SK-N-SH (cell line): ENCODE data around the gene NAPA. TPM values are rescaled to one million over a fixed set of nuclear protein-coding genes. Genes with fewer than 3 reads are reported as not detected.

Experiments
- CTCF ChIA-PET: fragments of 300-600, 350-600 bp; formaldehyde crosslinking; extraction: SDS; loops from one replicate; lab custom pipeline; 2021; lab: Yijun Ruan, JAX
- POLR2A ChIA-PET: fragments of 350-600 bp; sonication (Branson Sonifier 250); formaldehyde crosslinking; extraction: SDS; loops from one replicate; lab custom pipeline; 2020; ENCODE audit warnings: antibody characterized with exemption, inconsistent platforms; lab: Yijun Ruan, JAX
- DNase-seq: peaks from one replicate; pipeline ENCODE4 v3.0.0; 2012
- H2AFZ ChIP-seq: fragments of 200-600 bp; sonication (generic); 2 replicates; pipeline ENCODE4 v1.8.1; 2016; ENCODE audit warnings: antibody characterized with exemption, mild to moderate bottlenecking, low read depth
- H3F3A ChIP-seq: fragments of 200-600 bp; sonication (generic); replicated peaks from 2 replicates; pipeline ENCODE3; 2016; ENCODE audit warnings: antibody characterized with exemption, mild to moderate bottlenecking; ENCODE audit not compliant: insufficient read depth
- H3K27ac ChIP-seq, 2 experiments: fragments of 200-500 bp in 1 of 2; fragments of 200-600 bp in 1 of 2; sonication (Bioruptor generic) in 1 of 2; sonication (generic), shearing (Covaris generic) in 1 of 2; 2 replicates each; pipeline versions ENCODE4 v1.5.1 to v1.6.1; 2014 to 2016; ENCODE audit warnings: low read depth in 2 of 2, inconsistent platforms in 1 of 2, low read length in 1 of 2, mild to moderate bottlenecking in 1 of 2, mixed read lengths in 1 of 2
- H3K27me3 ChIP-seq: fragments of 200-600 bp; sonication (generic), shearing (Covaris generic); 2 replicates; pipeline ENCODE4 v1.6.1; 2016; ENCODE audit warnings: mixed run types; ENCODE audit not compliant: insufficient read depth
- H3K36me3 ChIP-seq, 2 experiments: fragments of 200-500 bp in 1 of 2; fragments of 200-600 bp in 1 of 2; sonication (Bioruptor generic) in 1 of 2; sonication (generic) in 1 of 2; replicated peaks in 1 of 2; 2 replicates each; pipeline versions ENCODE3 to v1.5.1; 2014 to 2016; ENCODE audit warnings: low read length in 1 of 2, mild to moderate bottlenecking in 1 of 2; ENCODE audit not compliant: insufficient read depth in 2 of 2, control insufficient read depth in 1 of 2
- H3K4me1 ChIP-seq, 2 experiments: fragments of 200-500 bp in 1 of 2; fragments of 200-600 bp in 1 of 2; sonication (Bioruptor generic) in 1 of 2; sonication (generic), shearing (Covaris generic) in 1 of 2; 2 replicates each; pipeline versions ENCODE4 v1.5.1 to v1.6.1; 2014 to 2016; ENCODE audit warnings: low read depth in 1 of 2, low read length in 1 of 2, mixed run types in 1 of 2; ENCODE audit not compliant: insufficient read depth in 2 of 2, control insufficient read depth in 1 of 2
- H3K4me2 ChIP-seq: fragments of 200-600 bp; sonication (generic), shearing (Covaris generic); 2 replicates; pipeline ENCODE4 v1.6.1; 2017; ENCODE audit warnings: mixed run types
- H3K4me3 ChIP-seq, 2 experiments: fragments of 200-500 bp in 1 of 2; fragments of 200-600 bp in 1 of 2; sonication (Bioruptor generic) in 1 of 2; sonication (generic), shearing (Covaris generic) in 1 of 2; 2 replicates each; pipeline versions ENCODE4 v1.5.1 to v1.8.1; 2014 to 2016; ENCODE audit warnings: low read depth in 2 of 2, inconsistent platforms in 1 of 2, low read length in 1 of 2, mild to moderate bottlenecking in 1 of 2, mixed read lengths in 1 of 2, moderate library complexity in 1 of 2
- H3K79me2 ChIP-seq: fragments of 200-600 bp; sonication (generic); 2 replicates; pipeline ENCODE4 v1.8.1; 2017; ENCODE audit warnings: mild to moderate bottlenecking; ENCODE audit not compliant: insufficient read depth
- H3K9ac ChIP-seq: fragments of 200-600 bp; sonication (generic); 2 replicates; pipeline ENCODE4 v1.6.1; 2017; ENCODE audit warnings: mixed run types
- H3K9me2 ChIP-seq: fragments of 200-600 bp; sonication (generic); 2 replicates; pipeline ENCODE4 v1.6.1; 2017; ENCODE audit warnings: mixed run types
- H3K9me3 ChIP-seq: fragments of 200-600 bp; sonication (generic); 2 replicates; pipeline ENCODE4 v1.6.1; 2017; ENCODE audit warnings: mixed run types, mild to moderate bottlenecking, moderate library complexity
- H4K20me1 ChIP-seq: fragments of 200-600 bp; sonication (generic); 2 replicates; pipeline ENCODE4 v1.6.1; 2017; ENCODE audit warnings: mild to moderate bottlenecking, mixed run types; ENCODE audit not compliant: insufficient read depth
- CHD2 ChIP-seq: fragments of 150-350 bp; IDR thresholded peaks from 2 replicates; pipeline ENCODE4 v1.6.1; 2018; ENCODE audit warnings: low read length; ENCODE audit not compliant: partially characterized antibody
- ELF1 ChIP-seq: IDR thresholded peaks from 2 replicates; pipeline ENCODE4 v1.4.0; 2012
- EP300 ChIP-seq, 2 experiments: IDR thresholded peaks; 2 replicates each; pipeline versions ENCODE4 v1.4.0 to v1.6.1; 2012; ENCODE audit warnings: borderline replicate concordance in 1 of 2, low read depth in 1 of 2, low read length in 1 of 2
- FOSL2 ChIP-seq: IDR thresholded peaks from 2 replicates; pipeline ENCODE4 v1.4.0; 2012; ENCODE audit warnings: low read depth, mild to moderate bottlenecking, moderate library complexity, borderline replicate concordance
- GABPA ChIP-seq: IDR thresholded peaks from 2 replicates; pipeline ENCODE4 v1.4.0; 2012; ENCODE audit warnings: low read depth, mild to moderate bottlenecking
- IRF3 ChIP-seq: fragments of 150-350 bp; IDR thresholded peaks from 2 replicates; pipeline ENCODE4 v1.6.1; 2016; ENCODE audit warnings: mild to moderate bottlenecking, low read depth, low read length
- JUND ChIP-seq: IDR thresholded peaks from 2 replicates; pipeline ENCODE4 v1.4.0; 2012
- MEF2A ChIP-seq: IDR thresholded peaks from 2 replicates; pipeline ENCODE4 v1.4.0; 2012; ENCODE audit warnings: low read depth, borderline replicate concordance
- MXI1 ChIP-seq: IDR thresholded peaks from 2 replicates; pipeline ENCODE4 v1.6.1; 2012; ENCODE audit warnings: mild to moderate bottlenecking, low read depth, low read length, improper control_type of control experiment
- NFIC ChIP-seq: IDR thresholded peaks from 2 replicates; pipeline ENCODE4 v1.4.0; 2012; ENCODE audit warnings: borderline replicate concordance
- NRF1 ChIP-seq: IDR thresholded peaks from 2 replicates; pipeline ENCODE4 v1.6.1; 2012; ENCODE audit warnings: low read depth, mild to moderate bottlenecking, low read length
- POLR2AphosphoS5 ChIP-seq: IDR thresholded peaks from 2 replicates; pipeline ENCODE4 v1.6.1; 2012; ENCODE audit warnings: low read depth, low read length
- RAD21 ChIP-seq: IDR thresholded peaks from 2 replicates; pipeline ENCODE4 v1.6.1; 2012; ENCODE audit warnings: mild to moderate bottlenecking, low read length
- REST ChIP-seq: IDR thresholded peaks from 2 replicates; pipeline ENCODE4 v1.6.1; 2012; ENCODE audit warnings: mild to moderate bottlenecking, low read depth, low read length, moderate library complexity
- RFX5 ChIP-seq: IDR thresholded peaks from 2 replicates; pipeline ENCODE4 v1.6.1; 2012; ENCODE audit warnings: mild to moderate bottlenecking, improper control_type of control experiment, low read length
- RXRA ChIP-seq: IDR thresholded peaks from 2 replicates; pipeline ENCODE4 v1.4.0; 2012; ENCODE audit warnings: low read depth, mild to moderate bottlenecking, borderline replicate concordance
- SIN3A ChIP-seq: IDR thresholded peaks from 2 replicates; pipeline ENCODE4 v1.6.1; 2012; ENCODE audit warnings: low read depth, mild to moderate bottlenecking, low read length, moderate library complexity, borderline replicate concordance
- SMC3 ChIP-seq: IDR thresholded peaks from 2 replicates; pipeline ENCODE4 v1.6.1; 2012; ENCODE audit warnings: low read depth, low read length, improper control_type of control experiment
- TEAD4 ChIP-seq: IDR thresholded peaks from 2 replicates; pipeline ENCODE4 v1.4.0; 2012; ENCODE audit warnings: mild to moderate bottlenecking, borderline replicate concordance; ENCODE audit not compliant: insufficient read depth
- WGBS: methylation state at CpG from one replicate; pipeline ENCODE4 v1.1.6; 2017; ENCODE audit warnings: low lambda C conversion rate; 5-methylcytosine and 5-hydroxymethylcytosine counted together
- polyA plus RNA-seq, 3 experiments: library from polyadenylated mRNA; depleted of rRNA; stranded (reverse); fragments of >200 nt; gene quantifications; 2 replicates each; pipeline ENCODE4 v1.2.3, GENCODE V29; 2012

NAPA gene
- polyA plus RNA-seq, 1 of the 3 experiments (the other 2 are of a cell fraction), result 84.1 TPM

- H2AFZ ChIP-seq, result no peak overlapping the region
- peak overlapping the region in 1 of 2 experiments; percentile 27; a peak in 2 of 4 replicates for H3K27ac ChIP-seq
- H3K4me3 ChIP-seq, result no peak overlapping the region
- no peak overlapping the region for H3K9ac ChIP-seq
- peaks cover 38% of the 10 kb centered on the region for H4K20me1 ChIP-seq
- peak overlapping the region; percentile 17; the same call in 1 of the 2 replicates for H3K4me2 ChIP-seq
- no peak for DNase-seq
- WGBS, result 86% methylated on average over 10 of the region's 12 CpGs
- H3F3A ChIP-seq, result no peaks in the 10 kb centered on the region
- ChIA-PET POLR2A (no interaction called here), CTCF (interaction anchor here (1.6 to 7.9 kb wide), 3 partner anchors 27 to 187 kb away, joined by 6 to 168 read pairs (median 6); partner anchors contain the start of gene KPTN)
- TF ChIP-seq POLR2AphosphoS5 (no peak), RXRA (no peak), EP300 (IDR thresholded peaks at IDR 0.05; ENCODE audit: borderline replicate concordance in 1 of 2, low read depth in 1 of 2, low read length in 1 of 2) (no peak), FOSL2 (no peak), RAD21 (no peak), RFX5 (no peak), IRF3 (no peak), JUND (no peak), MXI1 (no peak), GABPA (no peak), CHD2 (no peak), TEAD4 (no peak), SIN3A (no peak), NFIC (no peak)
- peaks cover 85% of the 10 kb centered on the region for H3K79me2 ChIP-seq
- H3K9me2 ChIP-seq, result no peaks in the 10 kb centered on the region
- H3K27me3 ChIP-seq, result no peaks in the 10 kb centered on the region
- no peaks in the 10 kb centered on the region for H3K9me3 ChIP-seq
- peaks cover 15 to 37% of the 10 kb centered on the region in 2 experiments; a peak in 3 of 4 replicates for H3K4me1 ChIP-seq
- peaks cover 0 to 7% of the 10 kb centered on the region in 2 experiments for H3K36me3 ChIP-seq
Measured at GRCh38 chr19:47510516-47511127, 4.2 kb downstream of the NAPA start.

GRCh38 chr19:47509973-47510372, 4.9 kb downstream of the NAPA start:
- H3K27ac ChIP-seq, result peak overlapping the region in 1 of 2 experiments; percentile 27; a peak in 1 of 4 replicates
- H2AFZ ChIP-seq, result no peak overlapping the region
- peaks cover 0 to 7% of the 10 kb centered on the region in 2 experiments for H3K36me3 ChIP-seq
- H3K4me3 ChIP-seq, result no peak overlapping the region
- H3K4me2 ChIP-seq, result peak overlapping the region; percentile 20; the same call in 1 of the 2 replicates
- no peaks in the 10 kb centered on the region for H3K9me3 ChIP-seq
- POLR2A ChIA-PET, result no interaction called here
- TF ChIP-seq MEF2A (no peak), POLR2AphosphoS5 (no peak), REST (no peak), RFX5 (no peak), NRF1 (no peak), ELF1 (no peak), EP300 (IDR thresholded peaks at IDR 0.05; ENCODE audit: borderline replicate concordance in 1 of 2, low read depth in 1 of 2, low read length in 1 of 2) (no peak), SMC3 (no peak)
- TF ChIP-seq, all 33 proteins: peak for 0
- Histone ChIP-seq H3K4me1 (peaks cover 15 to 41% of the 10 kb centered on the region in 2 experiments; a peak in 3 of 4 replicates), H3F3A (no peaks in the 10 kb centered on the region), H3K9me2 (no peaks in the 10 kb centered on the region), H3K79me2 (peaks cover 89% of the 10 kb centered on the region), H3K27me3 (no peaks in the 10 kb centered on the region), H3K9ac (no peak overlapping the region), H4K20me1 (peaks cover 38% of the 10 kb centered on the region)
- DNase-seq, result no peak
- 78% methylated on average over 8 of the region's 8 CpGs for whole genome bisulfite sequencing
- CTCF ChIA-PET, result interaction anchor here (1.4 to 7.9 kb wide), 4 partner anchors 26 to 188 kb away, joined by 3 to 168 read pairs (median 6); partner anchors contain the start of gene KPTN
